Lung (tissue), 12 donors: Measurements from ENCODE around the gene KCTD16. TPM values are rescaled to one million over a fixed set of nuclear protein-coding genes. Genes with fewer than 3 reads are reported as not detected.

Experiments used
- ATAC-seq: fragments of 200-7000 bp; cut with Tn5 transposase; one replicate; pipeline ENCODE4 v1.9.1; 2020; ENCODE audit warnings: moderate number of reproducible peaks; ENCODE audit not compliant: insufficient read depth, low FRiP score
- DNase-seq, 3 donors: peaks; one replicate each; pipeline ENCODE4 v3.0.0-alpha.2; 2013 to 2017
- H3K27ac ChIP-seq, 2 donors: one replicate each; pipeline ENCODE4 v1.5.1; 2013; ENCODE audit warnings: mild to moderate bottlenecking in 2 of 2, moderate library complexity in 2 of 2, control low read depth in 1 of 2, inconsistent platforms in 1 of 2, low read depth in 1 of 2, low read length in 1 of 2
- H3K27me3 ChIP-seq, 3 donors: one replicate each; pipeline ENCODE4 v1.5.1; 2013; ENCODE audit warnings: low read length in 2 of 3; ENCODE audit not compliant: control insufficient read depth in 3 of 3, insufficient read depth in 3 of 3
- H3K36me3 ChIP-seq, 4 donors: one replicate each; pipeline ENCODE4 v1.5.1; 2013; ENCODE audit warnings: low read length in 4 of 4, mild to moderate bottlenecking in 1 of 4, moderate library complexity in 1 of 4; ENCODE audit not compliant: control insufficient read depth in 4 of 4, insufficient read depth in 4 of 4
- H3K4me1 ChIP-seq, 5 donors: one replicate each; pipeline ENCODE4 v1.5.1; 2013; ENCODE audit warnings: low read length in 5 of 5, mild to moderate bottlenecking in 2 of 5, moderate library complexity in 1 of 5; ENCODE audit not compliant: control insufficient read depth in 5 of 5, insufficient read depth in 5 of 5
- H3K4me3 ChIP-seq: one replicate; pipeline ENCODE4 v1.5.1; 2013; ENCODE audit warnings: mild to moderate bottlenecking, control low read depth, moderate library complexity
- H3K9ac ChIP-seq, 2 donors: one replicate each; pipeline ENCODE4 v1.5.1; 2013; ENCODE audit warnings: low read length in 2 of 2, control low read depth in 1 of 2; ENCODE audit not compliant: insufficient read depth in 1 of 2
- H3K9me3 ChIP-seq, 4 donors: one replicate each; pipeline ENCODE4 v1.5.1; 2013; ENCODE audit warnings: low read length in 3 of 4, mild to moderate bottlenecking in 1 of 4, moderate library complexity in 1 of 4; ENCODE audit not compliant: control insufficient read depth in 4 of 4, insufficient read depth in 3 of 4
- CTCF ChIP-seq: IDR thresholded peaks from 2 replicates; pipeline ENCODE4 v1.5.1; 2012; ENCODE audit warnings: mild to moderate bottlenecking; ENCODE audit errors: control extremely low read depth, extremely low read depth
- WGBS, 2 donors: extraction: QIAGEN DNeasy Blood & Tissue Kit; methylation state at CpG; one replicate each; pipeline ENCODE4 v1.1.7; 2013; 5-methylcytosine and 5-hydroxymethylcytosine counted together
- polyA plus RNA-seq, 2 donors: library from polyadenylated mRNA; stranded (reverse); fragments of 200-250 nt; gene quantifications; one replicate each; pipeline ENCODE4 v1.2.1, GENCODE V29; 2013
- total RNA-seq, 2 donors: library from RNA; depleted of rRNA in 1 of 2; stranded (reverse); fragments of >200 nt in 1 of 2; gene quantifications; one replicate each; pipeline ENCODE4 v1.2.1, GENCODE V29; 2014 to 2021
- donor health status: control.
- donor health status: control.
- donor health status: Bipolar disorder and iron deficiency.
- donor health status: healthy.
- donor health status: DM: yes; HTN: yes; CAD: no.

The KCTD16 gene
- total and polyA plus RNA-seq, 4 donors = 0.07 to 0.63 (median 0.27) TPM

- Histone ChIP-seq H3K27ac (no peak overlapping the region), H3K36me3 (no peaks in the 10 kb centered on the region), H3K27me3 (no peaks in the 10 kb centered on the region), H3K9me3 (peaks cover 0 to 2% (median 0%) of the 10 kb centered on the region in 4 donors), H3K4me3 (no peak overlapping the region), H3K9ac (no peak overlapping the region), H3K4me1 (no peaks in the 10 kb centered on the region)
- no peak for DNase-seq
- TF ChIP-seq CTCF = no peak
- no peak for ATAC-seq
- 88 to 92% methylated on average over 3 of the region's 3 CpGs for whole genome bisulfite sequencing, 2 donors
These were observed 248.0 kb downstream of the KCTD16 start for GRCh38 chr5:144418719-144419118.

- no peak overlapping the region for H3K4me3 ChIP-seq
- H3K36me3 ChIP-seq = no peaks in the 10 kb centered on the region
- no peaks in the 10 kb centered on the region for H3K4me1 ChIP-seq
- TF ChIP-seq CTCF = no peak
- H3K9ac ChIP-seq = no peak overlapping the region
- 82 to 86% methylated on average over 6 of the region's 6 CpGs for WGBS, 2 donors
- H3K9me3 ChIP-seq = peaks cover 0 to 5% (median 0%) of the 10 kb centered on the region in 4 donors
- no peaks in the 10 kb centered on the region for H3K27me3 ChIP-seq
- DNase-seq = no peak
- no peak overlapping the region for H3K27ac ChIP-seq
- no peak for ATAC-seq
These were observed 250.7 kb downstream of the KCTD16 start for GRCh38 chr5:144421411-144421810.

- peak in 2 of 3 donors; percentile 26 to 58 for DNase-seq
These were observed 251.5 kb downstream of the KCTD16 start for GRCh38 chr5:144422018-144422727.

More at GRCh38 chr5:144422018-144422727, 251.5 kb downstream of the KCTD16 start:
- H3K9me3 ChIP-seq = peaks cover 0 to 5% (median 0%) of the 10 kb centered on the region in 4 donors
- ATAC-seq = no peak
- H3K4me1 ChIP-seq = no peaks in the 10 kb centered on the region
- H3K9ac ChIP-seq = no peak overlapping the region
- 46 to 61% methylated on average over 2 of the region's 2 CpGs for WGBS, 2 donors
- H3K4me3 ChIP-seq = no peak overlapping the region
- no peaks in the 10 kb centered on the region for H3K27me3 ChIP-seq
- H3K27ac ChIP-seq = no peak overlapping the region
- no peaks in the 10 kb centered on the region for H3K36me3 ChIP-seq
- TF ChIP-seq CTCF = no peak
